Dedifferentiated amniotic fluid mesenchymal stem cell (primary cell): ENCODE measurements around the gene GPR15LG.

Experiments used
- DNase-seq: peaks from one replicate; pipeline ENCODE4 v3.0.0-alpha.2; 2016; ENCODE audit errors: extremely low spot score

GPR15LG gene

GRCh38 chr10:84193846-84194423 lies 20.3 kb downstream of the GPR15LG start:
- DNase-seq: no peak

GRCh38 chr10:84194424-84195043 lies 20.9 kb downstream of the GPR15LG start, which contains the start of gene CDHR1:
CDHR1 (plus strand) TSS chr10:84194537; CDS start chr10:84194761, 224 bp downstream.
- no peak for DNase-seq

- DNase-seq: no peak
Observed at GRCh38 chr10:84195044-84195830, 21.6 kb downstream of the GPR15LG start.

- DNase-seq: no peak
Observed at GRCh38 chr10:84196083-84196482, 22.5 kb downstream of the GPR15LG start.

GRCh38 chr10:84196941-84197340 lies 23.3 kb downstream of the GPR15LG start:
- no peak for DNase-seq

- DNase-seq: no peak
Observed at GRCh38 chr10:84197643-84198042, 24.0 kb downstream of the GPR15LG start.

- no peak for DNase-seq
Observed at GRCh38 chr10:84198206-84198915, 24.8 kb downstream of the GPR15LG start.

- no peak for DNase-seq
Observed at GRCh38 chr10:84200537-84201243, 27.1 kb downstream of the GPR15LG start.

GRCh38 chr10:84201244-84201606 lies 27.6 kb downstream of the GPR15LG start:
- no peak for DNase-seq

GRCh38 chr10:84201682-84202081 lies 28.1 kb downstream of the GPR15LG start:
- no peak for DNase-seq

- DNase-seq: no peak
Observed at GRCh38 chr10:84202349-84202748, 28.7 kb downstream of the GPR15LG start.

GRCh38 chr10:84204122-84204521 lies 30.5 kb downstream of the GPR15LG start:
- DNase-seq: no peak

GRCh38 chr10:84204610-84205009 lies 31.0 kb downstream of the GPR15LG start:
- no peak for DNase-seq

GRCh38 chr10:84205049-84205852 lies 31.6 kb downstream of the GPR15LG start:
- DNase-seq: no peak

- DNase-seq: no peak
Observed at GRCh38 chr10:84205853-84206525, 32.4 kb downstream of the GPR15LG start.

GRCh38 chr10:84208023-84208422 lies 34.4 kb downstream of the GPR15LG start:
- no peak for DNase-seq

- no peak for DNase-seq
Observed at GRCh38 chr10:84211566-84211965, 38.0 kb downstream of the GPR15LG start.

- DNase-seq: no peak
Observed at GRCh38 chr10:84212014-84212413, 38.4 kb downstream of the GPR15LG start.

- no peak for DNase-seq
Observed at GRCh38 chr10:84213076-84213475, 39.5 kb downstream of the GPR15LG start.

GRCh38 chr10:84214046-84214572 lies 40.5 kb downstream of the GPR15LG start:
- no peak for DNase-seq
